NB4 (cell line): ENCODE data around the gene PBRM1.

Experiments
- CTCF ChIP-seq: IDR thresholded peaks from one replicate; pipeline ENCODE4 v1.5.1; 2012; ENCODE audit warnings: low read depth, low read length
- MAX ChIP-seq: IDR thresholded peaks from 2 replicates; pipeline ENCODE4 v1.6.1; 2011; ENCODE audit warnings: low read depth, low read length
- MYC ChIP-seq: IDR thresholded peaks from 2 replicates; pipeline ENCODE4 v1.6.1; 2011; ENCODE audit warnings: low read depth, low read length
- POLR2A ChIP-seq: IDR thresholded peaks from 2 replicates; pipeline ENCODE4 v1.6.1; 2011; ENCODE audit warnings: mild to moderate bottlenecking; ENCODE audit not compliant: insufficient read length; ENCODE audit errors: extremely low read depth

GRCh38 chr3:52512105-52512504 is 173.6 kb downstream of the PBRM1 start:
- TF ChIP-seq CTCF (no peak), POLR2A (no peak), MAX (no peak), MYC (no peak)
